ENCODE data around the gene NRXN3. TPM values are rescaled to one million over a fixed set of nuclear protein-coding genes. Genes with fewer than 3 reads are reported as not detected.

Gene NRXN3
- total RNA-seq, 1 experiment from 2014 or later, result not detected

- TF ChIP-seq ZNF274 (IDR thresholded peaks at IDR 0.05; ENCODE audit: low read depth, low read length) (no peak), POLR2A (IDR thresholded peaks at IDR 0.05; ENCODE audit: borderline replicate concordance, extremely low read depth, insufficient read depth, insufficient read length) (no peak), YY1 (IDR thresholded peaks at IDR 0.05; ENCODE audit: extremely low read depth, insufficient replicate concordance, low read depth, low read length) (no peak), CEBPB (IDR thresholded peaks at IDR 0.05; ENCODE audit: low read depth) (no peak), EZH2 (IDR thresholded peaks at IDR 0.05) (no peak)
- TF ChIP-seq, protein P1, sequence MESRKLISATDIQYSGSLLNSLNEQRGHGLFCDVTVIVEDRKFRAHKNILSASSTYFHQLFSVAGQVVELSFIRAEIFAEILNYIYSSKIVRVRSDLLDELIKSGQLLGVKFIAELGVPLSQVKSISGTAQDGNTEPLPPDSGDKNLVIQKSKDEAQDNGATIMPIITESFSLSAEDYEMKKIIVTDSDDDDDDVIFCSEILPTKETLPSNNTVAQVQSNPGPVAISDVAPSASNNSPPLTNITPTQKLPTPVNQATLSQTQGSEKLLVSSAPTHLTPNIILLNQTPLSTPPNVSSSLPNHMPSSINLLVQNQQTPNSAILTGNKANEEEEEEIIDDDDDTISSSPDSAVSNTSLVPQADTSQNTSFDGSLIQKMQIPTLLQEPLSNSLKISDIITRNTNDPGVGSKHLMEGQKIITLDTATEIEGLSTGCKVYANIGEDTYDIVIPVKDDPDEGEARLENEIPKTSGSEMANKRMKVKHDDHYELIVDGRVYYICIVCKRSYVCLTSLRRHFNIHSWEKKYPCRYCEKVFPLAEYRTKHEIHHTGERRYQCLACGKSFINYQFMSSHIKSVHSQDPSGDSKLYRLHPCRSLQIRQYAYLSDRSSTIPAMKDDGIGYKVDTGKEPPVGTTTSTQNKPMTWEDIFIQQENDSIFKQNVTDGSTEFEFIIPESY (IDR thresholded peaks at IDR 0.05; ENCODE audit: extremely low read depth, insufficient replicate concordance, low read length), result no peak
- Histone ChIP-seq H3K36me3 (ENCODE audit: control insufficient read depth in 1 of 2, insufficient read depth in 2 of 2, low read length in 2 of 2) (no peaks in the 10 kb centered on the region), H4K20me1 (ENCODE audit: insufficient read depth) (no peaks in the 10 kb centered on the region), H3K79me2 (ENCODE audit: insufficient read depth, low read length) (no peaks in the 10 kb centered on the region), H3K4me1 (ENCODE audit: control insufficient read depth in 1 of 2, insufficient read depth in 2 of 2, low read length in 2 of 2) (no peaks in the 10 kb centered on the region), H2AFZ (ENCODE audit: low read depth, low read length, poor library complexity, severe bottlenecking) (no peak overlapping the region), H3K9me3 (ENCODE audit: control insufficient read depth in 1 of 2, insufficient read depth in 1 of 2, low read depth in 1 of 2, low read length in 2 of 2) (peaks cover 10 to 17% of the 10 kb centered on the region in 2 experiments; a peak in 2 of 4 replicates), H3K27me3 (ENCODE audit: insufficient read depth, low read length) (no peaks in the 10 kb centered on the region), H3K9me2 (ENCODE audit: insufficient read depth) (no peaks in the 10 kb centered on the region), H3K27ac (ENCODE audit: low read depth, low read length) (no peak overlapping the region), H3K4me3 (replicated peaks in 1 of 2; ENCODE audit: low read depth in 1 of 2, low read length in 2 of 2) (no peak overlapping the region), H3K9ac (ENCODE audit: low read length) (no peak overlapping the region), H3K4me2 (ENCODE audit: low read length) (no peak overlapping the region)
- DNase-seq (ENCODE audit: low read depth, low spot score) (no peak), ATAC-seq (no peak)
- ChIA-PET RAD21 (ENCODE audit: low non-redundant PET in 1 of 2, low total read pairs in 2 of 2, uncharacterized antibody in 2 of 2, unreplicated experiment in 2 of 2) (no interaction called here), CTCF (no interaction called here), POLR2A (no interaction called here)
- BruUV-seq (replicated peaks), result no TSS peak
- intact Hi-C loops (cut with micrococcal nuclease), result no loop called here
Observed at GRCh38 chr14:79369359-79370332, 1199.5 kb downstream of the NRXN3 start.

All from HCT116 (cell line).